NCI-H187 (cell line): Measurements from ENCODE around the gene PPP1R26.

Experiments
- DNase-seq, 2 experiments: peaks; one replicate each; lab custom pipeline; 2025; lab: John Stamatoyannopoulos, UW

The PPP1R26 gene

GRCh38 chr9:135488013-135488330 is 8.4 kb downstream of the PPP1R26 start:
- no peak for DNase-seq

DNA sequence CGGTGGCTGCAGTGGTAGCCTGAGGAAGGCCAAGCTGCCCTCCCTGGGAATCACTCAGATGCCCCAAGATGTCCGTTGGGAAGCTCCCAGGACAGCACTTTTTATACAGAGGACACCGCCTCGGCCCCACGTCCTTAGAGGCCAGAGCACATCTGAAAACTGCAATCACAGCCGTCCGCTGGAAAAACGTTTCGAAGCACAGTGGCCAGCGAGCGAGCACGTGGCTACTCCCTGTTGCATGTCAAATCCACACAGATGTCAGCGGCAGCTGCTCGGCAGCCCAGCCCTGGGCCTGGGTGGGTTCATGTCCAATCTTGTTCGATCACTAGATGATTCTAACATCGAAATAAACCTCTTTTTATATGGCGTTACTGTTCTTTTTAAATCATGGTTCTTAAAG is 8.9 kb downstream of the PPP1R26 start:
- no peak for DNase-seq

DNA sequence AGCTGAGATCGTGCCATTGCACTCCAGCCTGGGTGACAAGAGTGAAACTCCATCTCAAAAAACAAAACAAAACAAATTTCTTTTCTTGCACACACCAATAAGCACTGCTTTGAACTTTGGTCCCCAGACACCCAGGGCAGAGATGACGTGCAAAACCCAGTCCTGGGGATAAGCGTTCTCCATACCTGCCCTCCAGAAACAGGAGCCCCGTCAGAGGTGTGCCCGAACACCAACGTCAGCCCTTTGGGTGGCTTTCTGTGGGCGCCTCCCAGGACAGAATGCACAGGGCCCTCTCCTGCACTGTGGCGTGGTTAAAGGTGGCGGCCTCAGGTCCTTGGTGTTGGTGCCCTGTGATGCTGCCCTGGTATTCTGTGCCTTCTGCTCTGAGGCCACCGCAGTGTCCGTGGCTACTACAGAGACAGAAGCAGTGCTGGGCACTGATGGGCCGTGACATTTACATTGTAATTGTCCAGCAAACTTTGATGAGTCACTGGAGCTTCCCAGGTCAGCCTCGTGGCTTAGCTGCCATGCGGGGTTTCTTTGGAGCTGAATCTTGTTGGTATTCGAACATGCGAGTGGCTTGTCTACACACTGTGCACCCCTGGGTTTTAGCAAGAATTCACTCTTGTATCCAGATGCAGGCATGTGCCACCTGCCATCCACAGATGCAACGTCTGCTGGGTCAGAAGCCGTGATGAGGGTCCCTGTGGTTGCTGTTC is 9.8 kb downstream of the PPP1R26 start:
- no peak for DNase-seq

GRCh38 chr9:135490166-135490870 is 10.7 kb downstream of the PPP1R26 start:
- no peak for DNase-seq

- no peak for DNase-seq
Measured at GRCh38 chr9:135490980-135491464, 11.4 kb downstream of the PPP1R26 start.

DNA sequence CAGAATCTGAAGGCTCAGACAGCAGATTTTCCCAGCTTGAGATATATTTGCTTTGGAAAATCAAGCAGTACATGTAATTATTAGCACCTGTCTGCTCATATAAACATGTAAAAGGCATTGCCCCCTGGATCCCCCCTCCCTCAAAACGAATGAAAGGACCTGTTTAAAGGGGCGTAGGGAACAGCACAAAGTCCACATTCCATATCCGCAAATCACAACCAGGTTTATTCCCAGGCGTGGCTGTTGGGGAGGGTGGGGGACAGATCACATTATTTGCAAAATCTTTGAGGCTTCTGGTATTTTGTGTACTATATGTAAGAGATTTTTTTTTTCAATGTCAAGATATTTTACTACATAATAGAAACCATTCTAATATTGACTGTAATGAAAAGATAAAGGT is 12.2 kb downstream of the PPP1R26 start:
- DNase-seq = no peak

DNA sequence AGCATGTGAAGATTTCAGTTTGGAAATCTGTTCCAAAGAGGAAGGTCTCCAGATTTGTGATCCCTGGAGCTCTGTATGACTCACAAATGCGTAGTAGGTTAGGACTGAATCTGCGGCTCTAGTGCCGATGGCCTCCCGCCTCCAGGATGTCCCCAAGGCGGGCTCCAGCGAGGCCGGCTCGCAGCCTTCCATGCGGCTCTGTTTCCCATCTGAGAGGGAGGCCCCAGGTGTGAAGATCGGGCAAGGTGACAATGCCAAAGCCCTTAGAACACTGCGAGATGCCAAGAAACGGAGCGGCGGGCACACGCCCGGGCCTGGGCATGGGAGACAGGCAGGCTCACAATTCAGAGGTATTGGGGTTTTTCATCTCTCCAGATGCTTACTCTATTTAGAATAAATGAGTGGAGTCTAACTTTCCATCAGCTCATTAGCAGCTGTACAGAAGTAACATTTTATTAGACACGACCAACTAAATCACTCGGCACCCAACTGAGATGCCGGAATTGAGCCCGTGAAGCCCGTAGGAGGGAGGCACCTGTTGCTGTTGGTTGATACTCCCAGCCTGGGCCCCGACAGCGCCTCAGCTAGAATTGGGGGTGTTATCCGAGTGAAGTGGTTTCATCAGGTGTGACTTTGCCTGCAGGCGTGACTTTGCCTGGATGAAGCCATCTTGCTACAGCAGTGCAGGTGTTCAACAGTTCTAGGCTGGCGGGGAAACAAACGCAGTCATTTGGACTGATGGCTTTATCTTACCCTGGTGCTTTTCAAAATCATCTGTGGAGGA is 13.5 kb downstream of the PPP1R26 start:
- no peak for DNase-seq

DNA sequence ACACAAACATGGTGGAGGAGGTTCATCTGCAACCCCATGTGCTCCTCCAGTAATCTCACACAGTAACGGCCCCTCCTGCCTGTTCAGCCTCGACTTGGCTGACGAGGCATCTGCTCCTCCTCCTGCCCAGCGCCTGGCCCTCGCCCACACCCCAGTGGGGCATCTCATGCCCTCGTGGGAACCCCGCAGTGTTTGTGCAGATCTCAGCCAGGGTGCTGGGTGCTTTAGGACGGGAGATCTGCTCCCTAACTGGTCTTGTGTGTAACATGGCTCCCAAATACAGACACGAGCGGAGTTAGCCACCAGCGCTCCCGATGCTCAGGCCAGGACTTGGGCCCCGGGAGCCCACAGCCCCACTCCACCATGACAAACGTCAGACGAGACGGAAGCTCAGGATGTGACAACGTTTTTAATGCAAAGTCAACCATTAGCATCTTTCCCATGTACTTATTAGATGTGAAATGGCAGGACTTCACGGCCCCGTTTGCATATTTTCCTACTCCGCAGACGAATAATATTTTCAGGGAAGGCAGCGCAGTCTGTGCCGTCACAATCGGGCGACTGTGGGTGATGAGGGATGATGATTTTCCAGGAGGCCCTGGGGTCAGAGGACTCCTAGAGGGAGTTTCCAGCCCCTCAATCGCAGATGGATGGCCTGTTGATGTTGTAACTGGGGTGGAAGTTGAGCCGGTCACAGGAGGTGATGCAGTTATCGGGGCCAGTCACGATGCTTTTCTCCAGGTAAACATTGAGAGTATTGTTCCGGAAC is 15.4 kb downstream of the PPP1R26 start:
- no peak for DNase-seq

DNA sequence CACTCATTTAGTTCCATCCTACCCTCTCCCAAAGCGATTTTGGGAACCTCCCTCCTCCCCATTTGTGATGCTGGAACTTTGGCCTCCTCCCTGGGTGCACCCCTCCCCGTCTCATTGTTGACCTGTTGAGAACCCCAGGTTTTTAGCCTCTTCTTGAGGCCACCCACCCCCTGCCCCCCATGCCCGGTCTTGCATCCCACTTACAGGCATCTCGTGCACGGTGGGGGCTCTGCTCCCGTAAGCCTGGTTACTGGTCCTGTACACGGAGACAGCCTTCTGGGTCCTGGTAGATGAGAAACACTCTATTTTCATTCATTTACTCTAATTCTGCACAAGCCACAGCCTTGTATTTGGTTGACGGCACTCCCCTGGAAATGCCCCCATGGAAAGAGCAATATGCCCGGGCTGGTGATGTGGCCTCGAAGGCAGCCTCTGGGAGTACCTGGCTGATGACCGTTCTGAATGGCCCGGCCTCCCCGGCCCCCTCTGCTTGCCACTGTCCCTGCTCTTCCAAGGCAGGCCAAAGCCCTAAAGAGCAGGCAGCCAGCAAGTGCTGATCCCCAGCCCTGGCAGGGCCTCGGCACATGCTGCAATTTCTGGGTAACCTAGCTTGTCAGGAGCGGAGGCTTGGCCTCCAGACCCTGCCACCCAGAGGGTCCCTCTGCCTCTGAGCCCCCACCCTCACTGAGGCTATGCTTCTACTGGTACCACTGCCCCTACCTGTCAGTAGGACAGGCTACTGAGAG is 19.0 kb downstream of the PPP1R26 start:
- no peak for DNase-seq

DNA sequence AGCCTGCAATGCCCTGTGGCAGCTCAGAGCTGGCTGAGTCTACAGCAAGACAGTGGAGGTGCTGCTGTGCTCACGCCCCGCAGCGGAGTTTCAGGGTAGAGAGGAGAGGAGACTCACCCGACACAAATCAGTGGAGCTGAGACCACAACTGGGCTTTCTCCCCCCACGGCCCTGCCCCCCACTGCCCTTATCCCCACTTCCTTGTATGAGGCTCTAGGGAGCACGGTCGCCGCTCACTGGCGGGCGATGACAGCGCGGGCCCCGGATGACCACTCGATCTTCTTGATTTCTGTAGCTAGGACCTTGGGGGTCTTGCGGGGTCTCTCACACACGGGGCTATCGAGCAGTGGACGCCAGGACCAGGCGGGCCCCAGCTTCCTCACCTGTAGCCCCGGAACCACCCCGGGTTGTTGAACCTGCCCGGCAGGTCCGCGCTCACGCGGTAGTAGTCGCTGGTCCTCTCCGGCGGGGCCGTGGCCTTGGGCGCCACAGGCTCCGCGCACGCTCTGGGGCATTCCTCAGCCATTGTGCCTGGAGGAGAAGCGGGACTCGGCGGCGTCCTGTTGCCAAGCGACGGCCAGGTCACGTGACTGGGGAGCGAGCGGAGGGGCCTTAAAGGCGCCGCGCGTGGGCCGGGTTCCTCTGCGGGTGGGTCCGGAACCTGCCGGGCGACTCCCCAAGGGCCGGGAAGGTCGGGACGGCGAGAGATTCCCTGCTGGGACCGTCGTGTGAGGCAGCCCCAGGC is 19.9 kb downstream of the PPP1R26 start:
- DNase-seq = peak; percentile 36 to 72

GRCh38 chr9:135500071-135500524 is 20.5 kb downstream of the PPP1R26 start:
- peak in 1 of 2 experiments; percentile 39 for DNase-seq

GRCh38 chr9:135500525-135501260 is 21.1 kb downstream of the PPP1R26 start, which contains the start of gene MRPS2:
Gene MRPS2 (plus strand): TSS chr9:135500682. CDS start chr9:135500711, 29 bp downstream.
- DNase-seq = peak; percentile 39 to 52

GRCh38 chr9:135501261-135502167 is 21.9 kb downstream of the PPP1R26 start:
- no peak for DNase-seq

- DNase-seq = no peak
Measured at GRCh38 chr9:135502168-135502872, 22.7 kb downstream of the PPP1R26 start.

DNA sequence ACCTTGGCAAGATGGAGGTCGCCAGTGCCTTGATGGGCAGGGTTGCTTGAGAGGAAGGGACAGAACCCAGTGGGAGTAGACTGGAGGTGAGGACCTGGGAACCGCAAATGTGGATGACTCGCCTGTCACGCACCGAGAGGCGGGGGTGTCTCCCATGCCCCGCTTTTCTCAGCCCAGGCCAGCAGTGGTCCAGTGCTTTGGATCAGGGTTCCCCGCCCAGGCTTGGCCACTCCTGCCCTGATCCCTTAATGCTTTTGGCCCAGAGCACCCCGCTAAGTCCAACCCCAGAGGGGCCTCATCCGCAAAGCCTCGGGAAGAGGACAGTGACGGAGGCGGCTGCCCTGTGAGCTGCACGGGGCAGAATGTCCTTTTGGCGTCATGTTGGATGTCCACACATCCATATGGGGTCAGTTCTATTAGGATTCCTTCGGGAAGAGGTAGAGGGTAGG is 23.3 kb downstream of the PPP1R26 start:
- DNase-seq = no peak

DNA sequence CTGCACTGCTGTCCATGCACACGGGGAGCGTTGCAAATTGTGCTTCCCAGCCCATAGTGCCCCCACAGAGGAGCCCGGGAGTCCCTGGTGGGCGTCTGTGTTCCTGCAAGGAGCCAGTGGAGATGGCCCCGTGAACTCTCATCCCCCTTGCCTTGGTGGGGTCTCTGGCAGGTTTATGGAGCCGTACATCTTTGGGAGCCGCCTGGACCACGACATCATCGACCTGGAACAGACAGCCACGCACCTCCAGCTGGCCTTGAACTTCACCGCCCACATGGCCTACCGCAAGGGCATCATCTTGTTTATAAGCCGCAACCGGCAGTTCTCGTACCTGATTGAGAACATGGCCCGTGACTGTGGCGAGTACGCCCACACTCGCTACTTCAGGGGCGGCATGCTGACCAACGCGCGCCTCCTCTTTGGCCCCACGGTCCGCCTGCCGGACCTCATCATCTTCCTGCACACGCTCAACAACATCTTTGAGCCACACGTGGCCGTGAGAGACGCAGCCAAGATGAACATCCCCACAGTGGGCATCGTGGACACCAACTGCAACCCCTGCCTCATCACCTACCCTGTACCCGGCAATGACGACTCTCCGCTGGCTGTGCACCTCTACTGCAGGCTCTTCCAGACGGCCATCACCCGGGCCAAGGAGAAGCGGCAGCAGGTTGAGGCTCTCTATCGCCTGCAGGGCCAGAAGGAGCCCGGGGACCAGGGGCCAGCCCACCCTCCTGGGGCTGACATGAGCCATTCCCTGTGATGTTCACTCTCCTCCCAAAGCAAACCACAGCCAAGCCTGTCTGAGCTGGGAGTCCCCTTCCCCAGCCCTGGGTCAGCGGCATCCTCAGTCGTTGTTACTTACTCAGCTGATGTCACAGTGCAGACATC is 24.0 kb downstream of the PPP1R26 start:
- DNase-seq = no peak
